Measurements from ENCODE around the gene SPO11. TPM values are rescaled to one million over a fixed set of nuclear protein-coding genes. Genes with fewer than 3 reads are reported as not detected.

SPO11 gene
- total and polyA plus RNA-seq, 4 donors: not detected

DNA sequence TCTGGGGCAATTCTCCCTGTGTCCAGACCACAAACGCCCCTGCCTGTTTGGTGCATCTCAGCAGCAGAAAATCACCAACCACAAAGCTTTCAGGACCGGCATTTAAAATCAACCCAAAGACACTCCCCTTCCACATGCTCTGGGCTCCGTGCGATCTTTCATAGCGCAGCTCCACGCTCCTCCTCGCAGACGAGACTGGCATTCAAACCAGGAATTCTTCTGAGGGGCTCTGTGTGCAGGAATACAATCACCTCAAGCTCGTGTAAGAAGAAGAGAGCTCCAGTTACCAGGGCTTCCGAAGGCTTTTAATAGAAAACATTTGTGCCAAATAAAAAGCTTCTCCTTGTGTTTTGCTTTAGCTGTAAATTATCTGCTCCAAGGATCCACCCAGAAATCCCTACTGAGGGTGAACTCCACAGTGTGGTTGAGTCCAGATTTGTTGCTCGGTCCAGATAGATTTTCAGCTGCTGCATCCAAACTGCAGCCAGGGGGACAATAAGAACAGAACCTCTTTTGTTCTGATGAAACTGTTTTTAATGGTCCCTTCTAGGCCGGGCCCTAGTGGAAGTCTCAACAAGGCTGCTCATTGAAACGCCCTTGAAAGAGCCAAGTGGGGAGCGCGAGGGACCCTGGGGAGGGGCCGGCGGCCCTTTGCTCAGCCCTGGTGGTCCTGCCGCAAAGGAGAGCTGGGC lies 46.8 kb upstream of the SPO11 start:
- peaks cover 0 to 29% (median 8%) of the 10 kb centered on the region in 5 donors for H3K4me1 ChIP-seq (ENCODE audit: control insufficient read depth in 5 of 5, insufficient read depth in 5 of 5, low read length in 5 of 5)
- H3K4me3 ChIP-seq: no peak overlapping the region
- H3K27me3 ChIP-seq (ENCODE audit: control insufficient read depth in 3 of 3, insufficient read depth in 3 of 3, low read length in 2 of 3): no peaks in the 10 kb centered on the region
- no peaks in the 10 kb centered on the region for H3K9me3 ChIP-seq (ENCODE audit: control insufficient read depth in 4 of 4, insufficient read depth in 3 of 4, low read length in 3 of 4)
- whole genome bisulfite sequencing, 2 donors: 43 to 44% methylated on average over 18 of the region's 18 CpGs
- ATAC-seq (ENCODE audit: insufficient read depth, low FRiP score) (no peak), DNase-seq (peak in 2 of 3 donors; percentile 53 to 54)
- no peak overlapping the region for H3K9ac ChIP-seq (ENCODE audit: insufficient read depth in 1 of 2, low read length in 2 of 2)
- TF ChIP-seq, protein P1, sequence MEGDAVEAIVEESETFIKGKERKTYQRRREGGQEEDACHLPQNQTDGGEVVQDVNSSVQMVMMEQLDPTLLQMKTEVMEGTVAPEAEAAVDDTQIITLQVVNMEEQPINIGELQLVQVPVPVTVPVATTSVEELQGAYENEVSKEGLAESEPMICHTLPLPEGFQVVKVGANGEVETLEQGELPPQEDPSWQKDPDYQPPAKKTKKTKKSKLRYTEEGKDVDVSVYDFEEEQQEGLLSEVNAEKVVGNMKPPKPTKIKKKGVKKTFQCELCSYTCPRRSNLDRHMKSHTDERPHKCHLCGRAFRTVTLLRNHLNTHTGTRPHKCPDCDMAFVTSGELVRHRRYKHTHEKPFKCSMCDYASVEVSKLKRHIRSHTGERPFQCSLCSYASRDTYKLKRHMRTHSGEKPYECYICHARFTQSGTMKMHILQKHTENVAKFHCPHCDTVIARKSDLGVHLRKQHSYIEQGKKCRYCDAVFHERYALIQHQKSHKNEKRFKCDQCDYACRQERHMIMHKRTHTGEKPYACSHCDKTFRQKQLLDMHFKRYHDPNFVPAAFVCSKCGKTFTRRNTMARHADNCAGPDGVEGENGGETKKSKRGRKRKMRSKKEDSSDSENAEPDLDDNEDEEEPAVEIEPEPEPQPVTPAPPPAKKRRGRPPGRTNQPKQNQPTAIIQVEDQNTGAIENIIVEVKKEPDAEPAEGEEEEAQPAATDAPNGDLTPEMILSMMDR (IDR thresholded peaks at IDR 0.05; ENCODE audit: control extremely low read depth, extremely low read depth): no peak
- H3K36me3 ChIP-seq (ENCODE audit: control insufficient read depth in 4 of 4, insufficient read depth in 4 of 4, low read length in 4 of 4): no peaks in the 10 kb centered on the region
- no peak overlapping the region for H3K27ac ChIP-seq (ENCODE audit: low read depth in 1 of 2, low read length in 1 of 2)

- TF ChIP-seq, protein P1 (IDR thresholded peaks at IDR 0.05; ENCODE audit: control extremely low read depth, extremely low read depth): no peak
- DNase-seq (no peak), ATAC-seq (ENCODE audit: insufficient read depth, low FRiP score) (no peak)
- Histone ChIP-seq H3K27me3 (ENCODE audit: control insufficient read depth in 3 of 3, insufficient read depth in 3 of 3, low read length in 2 of 3) (no peaks in the 10 kb centered on the region), H3K4me1 (ENCODE audit: control insufficient read depth in 5 of 5, insufficient read depth in 5 of 5, low read length in 5 of 5) (peaks cover 0 to 32% (median 8%) of the 10 kb centered on the region in 5 donors), H3K4me3 (no peak overlapping the region), H3K9me3 (ENCODE audit: control insufficient read depth in 4 of 4, insufficient read depth in 3 of 4, low read length in 3 of 4) (no peaks in the 10 kb centered on the region), H3K27ac (ENCODE audit: low read depth in 1 of 2, low read length in 1 of 2) (no peak overlapping the region), H3K9ac (ENCODE audit: insufficient read depth in 1 of 2, low read length in 2 of 2) (no peak overlapping the region), H3K36me3 (ENCODE audit: control insufficient read depth in 4 of 4, insufficient read depth in 4 of 4, low read length in 4 of 4) (no peaks in the 10 kb centered on the region)
- WGBS, 2 donors: 84 to 88% methylated on average over 7 of the region's 7 CpGs
These were observed 45.7 kb upstream of the SPO11 start for GRCh38 chr20:57283860-57284259.

DNA sequence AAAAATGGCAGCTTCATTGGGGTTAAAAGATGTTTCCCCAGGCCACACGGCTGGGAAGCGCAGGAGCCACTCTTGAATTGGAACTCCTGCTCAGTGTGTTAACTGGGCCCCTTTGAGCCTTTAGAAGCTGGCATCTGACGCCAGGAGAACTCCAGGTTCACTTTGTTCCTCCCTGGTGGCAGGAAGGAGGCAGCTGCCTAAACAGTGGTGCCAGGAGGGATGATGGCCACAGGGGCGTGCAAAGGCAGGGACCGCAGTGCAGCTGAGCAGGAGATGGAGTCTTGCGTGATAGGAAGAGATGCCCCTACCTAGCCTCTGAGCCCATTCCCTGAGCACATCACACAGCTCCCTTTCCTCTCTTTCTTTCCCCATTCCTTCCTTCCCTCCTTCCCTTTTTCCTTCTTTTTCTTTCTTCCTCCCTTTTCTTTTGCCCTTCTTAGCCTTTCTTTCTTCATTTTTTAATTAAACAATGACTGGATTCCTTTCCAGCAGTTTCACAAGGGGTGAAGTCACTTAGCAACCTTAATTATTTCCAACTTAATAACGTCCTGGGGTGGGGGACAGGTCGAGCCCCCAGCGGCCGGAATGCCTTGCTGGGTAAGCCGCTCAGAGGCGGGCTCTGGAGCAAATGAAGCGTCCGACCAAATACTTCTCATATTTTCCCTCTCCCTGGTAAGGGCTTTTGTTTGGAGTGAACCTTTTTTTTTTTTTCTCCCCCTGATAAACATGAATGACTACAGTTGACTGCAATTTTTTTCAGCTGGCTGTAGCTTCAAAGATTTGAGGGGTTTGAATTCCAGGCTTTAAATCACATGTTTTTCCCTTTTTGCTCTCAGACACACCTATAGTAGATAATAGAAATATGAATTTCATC lies 42.4 kb upstream of the SPO11 start:
- WGBS, 2 donors: 45 to 54% methylated on average over 14 of the region's 14 CpGs
- Histone ChIP-seq H3K27ac (ENCODE audit: low read depth in 1 of 2, low read length in 1 of 2) (no peak overlapping the region), H3K36me3 (ENCODE audit: control insufficient read depth in 4 of 4, insufficient read depth in 4 of 4, low read length in 4 of 4) (no peaks in the 10 kb centered on the region), H3K9ac (ENCODE audit: insufficient read depth in 1 of 2, low read length in 2 of 2) (no peak overlapping the region), H3K27me3 (ENCODE audit: control insufficient read depth in 3 of 3, insufficient read depth in 3 of 3, low read length in 2 of 3) (no peaks in the 10 kb centered on the region), H3K4me3 (no peak overlapping the region), H3K4me1 (ENCODE audit: control insufficient read depth in 5 of 5, insufficient read depth in 5 of 5, low read length in 5 of 5) (peaks cover 0 to 44% (median 11%) of the 10 kb centered on the region in 5 donors), H3K9me3 (ENCODE audit: control insufficient read depth in 4 of 4, insufficient read depth in 3 of 4, low read length in 3 of 4) (no peaks in the 10 kb centered on the region)
- no peak for ATAC-seq (ENCODE audit: insufficient read depth, low FRiP score)
- TF ChIP-seq, protein P1 (IDR thresholded peaks at IDR 0.05; ENCODE audit: control extremely low read depth, extremely low read depth): no peak
- DNase-seq: peak; percentile 61 to 78 (median 67)

Measured in lung (tissue), 12 donors.